Measurements from ENCODE around the gene PTGDS. TPM values are rescaled to one million over a fixed set of nuclear protein-coding genes. Genes with fewer than 3 reads are reported as not detected.
A peak's percentile ranks its signal among the peaks of the same experiment; 100 is the strongest.

Gene PTGDS
- total and polyA plus RNA-seq, 2 donors (not counting 1 experiment from before 2014, with no cell fraction given): 0.13 TPM; not detected in 1

- H3K27ac Mint-ChIP-seq: peak overlapping the region; percentile 37
- TF ChIP-seq, protein P1, sequence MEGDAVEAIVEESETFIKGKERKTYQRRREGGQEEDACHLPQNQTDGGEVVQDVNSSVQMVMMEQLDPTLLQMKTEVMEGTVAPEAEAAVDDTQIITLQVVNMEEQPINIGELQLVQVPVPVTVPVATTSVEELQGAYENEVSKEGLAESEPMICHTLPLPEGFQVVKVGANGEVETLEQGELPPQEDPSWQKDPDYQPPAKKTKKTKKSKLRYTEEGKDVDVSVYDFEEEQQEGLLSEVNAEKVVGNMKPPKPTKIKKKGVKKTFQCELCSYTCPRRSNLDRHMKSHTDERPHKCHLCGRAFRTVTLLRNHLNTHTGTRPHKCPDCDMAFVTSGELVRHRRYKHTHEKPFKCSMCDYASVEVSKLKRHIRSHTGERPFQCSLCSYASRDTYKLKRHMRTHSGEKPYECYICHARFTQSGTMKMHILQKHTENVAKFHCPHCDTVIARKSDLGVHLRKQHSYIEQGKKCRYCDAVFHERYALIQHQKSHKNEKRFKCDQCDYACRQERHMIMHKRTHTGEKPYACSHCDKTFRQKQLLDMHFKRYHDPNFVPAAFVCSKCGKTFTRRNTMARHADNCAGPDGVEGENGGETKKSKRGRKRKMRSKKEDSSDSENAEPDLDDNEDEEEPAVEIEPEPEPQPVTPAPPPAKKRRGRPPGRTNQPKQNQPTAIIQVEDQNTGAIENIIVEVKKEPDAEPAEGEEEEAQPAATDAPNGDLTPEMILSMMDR (IDR thresholded peaks at IDR 0.05): no peak
- no peak for TF ChIP-seq EZH2 (IDR thresholded peaks at IDR 0.05; ENCODE audit: borderline replicate concordance, insufficient read depth, low read depth, low read length, poor library complexity, severe bottlenecking)
- Histone ChIP-seq H3K27me3 (replicated peaks in 1 of 4; ENCODE audit: control extremely low read depth in 1 of 4, control insufficient read depth in 3 of 4, insufficient read depth in 4 of 4, low read length in 3 of 4) (peaks cover 0 to 4% (median 0%) of the 10 kb centered on the region in 4 experiments), H3K9ac (ENCODE audit: low read length) (no peak overlapping the region), H3K4me1 (ENCODE audit: control insufficient read depth in 2 of 2, insufficient read depth in 2 of 2, low read length in 2 of 2) (peaks cover 43 to 59% of the 10 kb centered on the region in 2 donors), H3K36me3 (replicated peaks in 1 of 2; ENCODE audit: control extremely low read depth in 1 of 2, control insufficient read depth in 1 of 2, extremely low read depth in 1 of 2, insufficient read depth in 2 of 2, low read length in 1 of 2) (peaks cover 0 to 6% of the 10 kb centered on the region in 2 experiments), H3K4me3 (ENCODE audit: control extremely low read depth in 1 of 5, extremely low read depth in 1 of 5, insufficient read depth in 1 of 5, low read depth in 2 of 5, low read length in 4 of 5) (no peak overlapping the region), H3K9me3 (ENCODE audit: control extremely low read depth in 1 of 3, control insufficient read depth in 2 of 3, insufficient read depth in 1 of 3, low read length in 2 of 3) (peaks cover 0 to 10% (median 0%) of the 10 kb centered on the region in 3 donors), H2AFZ (ENCODE audit: insufficient read depth, low read depth, low read length, poor library complexity, severe bottlenecking) (no peak overlapping the region), H4K20me1 (ENCODE audit: control insufficient read depth, insufficient read depth, low read length, poor library complexity, severe bottlenecking) (peaks cover 17% of the 10 kb centered on the region), H3K4me2 (replicated peaks; ENCODE audit: low read depth, low read length, poor library complexity, severe bottlenecking) (peak overlapping the region; percentile 99), H3K79me2 (ENCODE audit: control insufficient read depth, insufficient read depth, low read length) (peaks cover 10% of the 10 kb centered on the region), H3K27ac (ENCODE audit: low read length in 2 of 2) (peak overlapping the region in 1 of 2 donors; percentile 97)
- POLR2A ChIA-PET: interaction anchor here (0.7 kb wide), 1 partner anchor 32 kb away, joined by 3 read pairs; no protein-coding TSS in a partner anchor
- peaks cover 3% of the 10 kb centered on the region for H3K27me3 Mint-ChIP-seq
- H3K4me1 Mint-ChIP-seq: peaks cover 43% of the 10 kb centered on the region
- ATAC-seq (ENCODE audit: low read depth): no peak
- H3K4me3 Mint-ChIP-seq: peak overlapping the region; percentile 91
- no peaks in the 10 kb centered on the region for H3K9me3 Mint-ChIP-seq (ENCODE audit: insufficient read depth)
- CTCF ChIA-PET: interaction anchor here (1.2 kb wide), 2 partner anchors 35 to 152 kb away, joined by 4 to 5 read pairs; partner anchors contain the start of gene AJM1
- WGBS (ENCODE audit: insufficient coverage): 86% methylated on average over 54 of the region's 54 CpGs
- intact Hi-C loops (cut with micrococcal nuclease): loop anchor here (5.0 kb wide), 1 partner anchor 512 kb away; the partner anchor contains the start of gene SEC16A
- no peak for DNase-seq
Observed at GRCh38 chr9:136994180-136994887, 17.0 kb downstream of the PTGDS start.

- POLR2A ChIA-PET: interaction anchor here (1.2 kb wide), 1 partner anchor 32 kb away, joined by 4 read pairs; no protein-coding TSS in a partner anchor
Observed at GRCh38 chr9:136994888-136995230, 17.6 kb downstream of the PTGDS start.

More at GRCh38 chr9:136994888-136995230, 17.6 kb downstream of the PTGDS start:
- Histone ChIP-seq H3K4me3 (ENCODE audit: control extremely low read depth in 1 of 5, extremely low read depth in 1 of 5, insufficient read depth in 1 of 5, low read depth in 2 of 5, low read length in 4 of 5) (no peak overlapping the region), H3K9me3 (ENCODE audit: control extremely low read depth in 1 of 3, control insufficient read depth in 2 of 3, insufficient read depth in 1 of 3, low read length in 2 of 3) (peaks cover 0 to 10% (median 0%) of the 10 kb centered on the region in 3 donors), H3K9ac (ENCODE audit: low read length) (no peak overlapping the region), H3K4me2 (replicated peaks; ENCODE audit: low read depth, low read length, poor library complexity, severe bottlenecking) (no peak overlapping the region), H3K27me3 (replicated peaks in 1 of 4; ENCODE audit: control extremely low read depth in 1 of 4, control insufficient read depth in 3 of 4, insufficient read depth in 4 of 4, low read length in 3 of 4) (peaks cover 0 to 4% (median 0%) of the 10 kb centered on the region in 4 experiments), H3K4me1 (ENCODE audit: control insufficient read depth in 2 of 2, insufficient read depth in 2 of 2, low read length in 2 of 2) (peaks cover 48 to 65% of the 10 kb centered on the region in 2 donors), H3K27ac (ENCODE audit: low read length in 2 of 2) (no peak overlapping the region), H2AFZ (ENCODE audit: insufficient read depth, low read depth, low read length, poor library complexity, severe bottlenecking) (no peak overlapping the region), H4K20me1 (ENCODE audit: control insufficient read depth, insufficient read depth, low read length, poor library complexity, severe bottlenecking) (peaks cover 17% of the 10 kb centered on the region), H3K36me3 (replicated peaks in 1 of 2; ENCODE audit: control extremely low read depth in 1 of 2, control insufficient read depth in 1 of 2, extremely low read depth in 1 of 2, insufficient read depth in 2 of 2, low read length in 1 of 2) (peaks cover 0 to 6% of the 10 kb centered on the region in 2 experiments), H3K79me2 (ENCODE audit: control insufficient read depth, insufficient read depth, low read length) (peaks cover 10% of the 10 kb centered on the region)
- Mint-ChIP-seq H3K27me3 (peaks cover 3% of the 10 kb centered on the region), H3K9me3 (ENCODE audit: insufficient read depth) (no peaks in the 10 kb centered on the region), H3K4me3 (no peak overlapping the region), H3K4me1 (peaks cover 48% of the 10 kb centered on the region), H3K27ac (no peak overlapping the region)
- ATAC-seq (ENCODE audit: low read depth) (no peak), DNase-seq (no peak)
- WGBS (ENCODE audit: insufficient coverage): 60% methylated on average over 40 of the region's 40 CpGs
- TF ChIP-seq, protein P1 (IDR thresholded peaks at IDR 0.05): no peak
- intact Hi-C loops (cut with micrococcal nuclease): loop anchor here (5.0 kb wide), 1 partner anchor 513 kb away; the partner anchor contains the start of gene SEC16A
- CTCF ChIA-PET: interaction anchor here (3.4 kb wide), 1 partner anchor 34 kb away, joined by 22 read pairs; the partner anchor contains the start of gene ABCA2

Data from B cell (primary cell).